ENCODE results near the gene UBE2E1.
A peak's percentile ranks its signal among the peaks of the same experiment; 100 is the strongest.
"Not testable (repeated sequence)": the region's sequence is repeated elsewhere in the genome, so short reads cannot be mapped to it uniquely, and the experiment has no call there.

Gene UBE2E1

GRCh38 chr3:23859839-23860382, 54.2 kb downstream of the UBE2E1 start:
- H3K4me2 ChIP-seq = peak overlapping the region in 9 of 11 experiments; percentile 64 to 88 (median 70); a peak in 13 of 22 replicates
- TF ChIP-seq Cebpa-rat (IDR thresholded peaks at IDR 0.05) = no peak
- no peak overlapping the region; a peak in 1 of 22 replicates for H3K27ac ChIP-seq
- peaks cover 45 to 65% (median 58%) of the 10 kb centered on the region in 10 experiments for H3K4me1 ChIP-seq
- no peaks in the 10 kb centered on the region for H3K27me3 ChIP-seq
- H4K20me1 ChIP-seq = peaks cover 75 to 100% (median 98%) of the 10 kb centered on the region in 11 experiments
- peaks cover 36 to 58% (median 49%) of the 10 kb centered on the region in 11 experiments for H3K36me3 ChIP-seq
- H3K9me3 ChIP-seq (replicated peaks in 1 of 11) = peaks cover 0 to 17% (median 5%) of the 10 kb centered on the region in 11 experiments; a peak in 9 of 22 replicates
- no peak overlapping the region for H3K9ac ChIP-seq
- no peak overlapping the region for H3K4me3 ChIP-seq

- H3K9me3 ChIP-seq (replicated peaks in 1 of 11) = peaks cover 0 to 17% (median 5%) of the 10 kb centered on the region in 11 experiments; a peak in 9 of 22 replicates
- H3K27ac ChIP-seq = no peak overlapping the region
- peaks cover 48 to 69% (median 56%) of the 10 kb centered on the region in 10 experiments for H3K4me1 ChIP-seq
- H3K36me3 ChIP-seq = peaks cover 44 to 76% (median 63%) of the 10 kb centered on the region in 11 experiments
- H4K20me1 ChIP-seq = peaks cover 83 to 100% (median 100%) of the 10 kb centered on the region in 11 experiments
- H3K27me3 ChIP-seq = no peaks in the 10 kb centered on the region
- no peak overlapping the region for H3K4me3 ChIP-seq
- no peak overlapping the region for H3K9ac ChIP-seq
- no peak overlapping the region for H3K4me2 ChIP-seq
- TF ChIP-seq Cebpa-rat (IDR thresholded peaks at IDR 0.05) = no peak
Observed at GRCh38 chr3:23861689-23862088, 55.9 kb downstream of the UBE2E1 start.

GRCh38 chr3:23863060-23863459, 57.3 kb downstream of the UBE2E1 start:
- peaks cover 74 to 100% (median 99%) of the 10 kb centered on the region in 11 experiments for H4K20me1 ChIP-seq
- no peak for TF ChIP-seq Cebpa-rat (IDR thresholded peaks at IDR 0.05)
- H3K9ac ChIP-seq = no peak overlapping the region
- H3K9me3 ChIP-seq (replicated peaks in 1 of 11) = peaks cover 0 to 11% (median under 1%) of the 10 kb centered on the region in 11 experiments; a peak in 8 of 22 replicates
- peaks cover 44 to 85% (median 64%) of the 10 kb centered on the region in 11 experiments for H3K36me3 ChIP-seq
- no peak overlapping the region for H3K4me2 ChIP-seq
- no peak overlapping the region for H3K27ac ChIP-seq
- peaks cover 35 to 58% (median 43%) of the 10 kb centered on the region in 10 experiments for H3K4me1 ChIP-seq
- H3K27me3 ChIP-seq = no peaks in the 10 kb centered on the region
- H3K4me3 ChIP-seq = no peak overlapping the region

GRCh38 chr3:23864931-23865330, 59.2 kb downstream of the UBE2E1 start:
- Histone ChIP-seq H3K36me3 (peaks cover 49 to 90% (median 71%) of the 10 kb centered on the region in 11 experiments), H3K4me1 (peaks cover 16 to 39% (median 25%) of the 10 kb centered on the region in 10 experiments), H3K4me2 (peak overlapping the region in 2 of 11 experiments; percentile 44 to 75; a peak in 4 of 22 replicates), H3K27ac (no peak overlapping the region), H3K27me3 (no peaks in the 10 kb centered on the region), H3K9ac (no peak overlapping the region; a peak in 1 of 22 replicates), H3K9me3 (replicated peaks in 1 of 11) (peaks cover 0 to 25% (median 15%) of the 10 kb centered on the region in 11 experiments; a peak in 19 of 22 replicates), H4K20me1 (peaks cover 60 to 100% (median 90%) of the 10 kb centered on the region in 11 experiments), H3K4me3 (no peak overlapping the region)
- no peak for TF ChIP-seq Cebpa-rat (IDR thresholded peaks at IDR 0.05)

- H3K36me3 ChIP-seq = peaks cover 44 to 88% (median 70%) of the 10 kb centered on the region in 11 experiments
- 0 out of 22 replicates have a peak overlapping the region, but pooled peaks of 1 of the 11 experiments have one; percentile 11 for H3K27ac ChIP-seq
- peaks cover 12 to 34% (median 21%) of the 10 kb centered on the region in 10 experiments; a peak in 17 of 20 replicates for H3K4me1 ChIP-seq
- no peaks in the 10 kb centered on the region for H3K27me3 ChIP-seq
- H3K9me3 ChIP-seq (replicated peaks in 1 of 11) = peaks cover 0 to 32% (median 20%) of the 10 kb centered on the region in 11 experiments; a peak in 19 of 22 replicates
- H3K4me3 ChIP-seq = no peak overlapping the region
- H4K20me1 ChIP-seq = peaks cover 53 to 97% (median 82%) of the 10 kb centered on the region in 11 experiments
- peak overlapping the region in 5 of 11 experiments; percentile 21 to 75 (median 31); a peak in 10 of 22 replicates for H3K4me2 ChIP-seq
- H3K9ac ChIP-seq = peak overlapping the region in 2 of 11 experiments; percentile 22 to 40; a peak in 1 of 22 replicates
- no peak for TF ChIP-seq Cebpa-rat (IDR thresholded peaks at IDR 0.05)
Observed at GRCh38 chr3:23865595-23866396, 60.0 kb downstream of the UBE2E1 start.

GRCh38 chr3:23867400-23867799, 61.6 kb downstream of the UBE2E1 start:
- Histone ChIP-seq H3K27ac (no peak overlapping the region), H3K27me3 (no peaks in the 10 kb centered on the region), H3K4me1 (peaks cover 0 to 34% (median 15%) of the 10 kb centered on the region in 10 experiments; a peak in 14 of 20 replicates), H3K36me3 (peaks cover 32 to 71% (median 54%) of the 10 kb centered on the region in 11 experiments; a peak in 21 of 22 replicates), H4K20me1 (peaks cover 39 to 84% (median 70%) of the 10 kb centered on the region in 11 experiments), H3K4me2 (no peak overlapping the region), H3K9me3 (replicated peaks in 1 of 11) (peaks cover 0 to 30% (median 18%) of the 10 kb centered on the region in 11 experiments; a peak in 19 of 22 replicates), H3K9ac (no peak overlapping the region), H3K4me3 (no peak overlapping the region)
- no peak for TF ChIP-seq Cebpa-rat (IDR thresholded peaks at IDR 0.05)

- peaks cover 37 to 84% (median 69%) of the 10 kb centered on the region in 11 experiments for H4K20me1 ChIP-seq
- no peak overlapping the region for H3K4me3 ChIP-seq
- H3K27ac ChIP-seq = no peak overlapping the region
- H3K9me3 ChIP-seq (replicated peaks in 1 of 11) = peaks cover 0 to 30% (median 18%) of the 10 kb centered on the region in 11 experiments; a peak in 19 of 22 replicates
- H3K36me3 ChIP-seq = peaks cover 27 to 67% (median 50%) of the 10 kb centered on the region in 11 experiments; a peak in 21 of 22 replicates
- no peaks in the 10 kb centered on the region for H3K27me3 ChIP-seq
- H3K4me1 ChIP-seq = peaks cover 0 to 34% (median 15%) of the 10 kb centered on the region in 10 experiments; a peak in 14 of 20 replicates
- no peak overlapping the region for H3K4me2 ChIP-seq
- no peak for TF ChIP-seq Cebpa-rat (IDR thresholded peaks at IDR 0.05)
- no peak overlapping the region for H3K9ac ChIP-seq
Observed at GRCh38 chr3:23867838-23868237, 62.1 kb downstream of the UBE2E1 start.

- Histone ChIP-seq H3K4me2 (no peak overlapping the region), H3K27me3 (no peaks in the 10 kb centered on the region), H3K9ac (no peak overlapping the region), H3K36me3 (peaks cover 15 to 45% (median 37%) of the 10 kb centered on the region in 11 experiments; a peak in 21 of 22 replicates), H3K27ac (no peak overlapping the region), H3K4me1 (peaks cover 0 to 20% (median 12%) of the 10 kb centered on the region in 10 experiments; a peak in 14 of 20 replicates), H3K4me3 (no peak overlapping the region), H3K9me3 (replicated peaks in 1 of 11) (peaks cover 0 to 30% (median 18%) of the 10 kb centered on the region in 11 experiments; a peak in 19 of 22 replicates), H4K20me1 (peaks cover 42 to 84% (median 67%) of the 10 kb centered on the region in 11 experiments)
- TF ChIP-seq Cebpa-rat (IDR thresholded peaks at IDR 0.05) = no peak
Observed at GRCh38 chr3:23869977-23870662, 64.4 kb downstream of the UBE2E1 start.

GRCh38 chr3:23870663-23871043, 64.9 kb downstream of the UBE2E1 start:
- peaks cover 0 to 14% (median 7%) of the 10 kb centered on the region in 10 experiments; a peak in 13 of 20 replicates for H3K4me1 ChIP-seq
- H3K4me3 ChIP-seq, H3K27ac ChIP-seq, H3K9ac ChIP-seq, H3K4me2 ChIP-seq, H3K27me3 ChIP-seq: not testable (repeated sequence)
- peaks cover 0 to 30% (median 18%) of the 10 kb centered on the region in 11 experiments; a peak in 19 of 22 replicates for H3K9me3 ChIP-seq (replicated peaks in 1 of 11)
- H3K36me3 ChIP-seq = peaks cover 9 to 47% (median 32%) of the 10 kb centered on the region in 11 experiments; a peak in 21 of 22 replicates
- peaks cover 39 to 84% (median 67%) of the 10 kb centered on the region in 11 experiments for H4K20me1 ChIP-seq

GRCh38 chr3:23871361-23871760, 65.6 kb downstream of the UBE2E1 start:
- H3K4me3 ChIP-seq, H3K27ac ChIP-seq, H3K27me3 ChIP-seq, H3K4me2 ChIP-seq, H3K9ac ChIP-seq, H3K4me1 ChIP-seq: not testable (repeated sequence)
- H3K9me3 ChIP-seq (replicated peaks in 1 of 11) = peaks cover 0 to 30% (median 18%) of the 10 kb centered on the region in 11 experiments; a peak in 19 of 22 replicates
- H3K36me3 ChIP-seq = peaks cover 8 to 49% (median 26%) of the 10 kb centered on the region in 11 experiments; a peak in 20 of 22 replicates
- peaks cover 39 to 84% (median 67%) of the 10 kb centered on the region in 11 experiments; a peak in 20 of 22 replicates for H4K20me1 ChIP-seq
